Muscle layer of colon (tissue), 2 donors: ENCODE measurements around the gene NPIPA8.
"Not testable (repeated sequence)": the region's sequence is repeated elsewhere in the genome, so short reads cannot be mapped to it uniquely, and the experiment has no call there.

Experiments
- H3K27ac ChIP-seq: one replicate; pipeline ENCODE4 v1.7.0; 2013; ENCODE audit warnings: low read depth, mild to moderate bottlenecking, low read length, moderate library complexity
- H3K27me3 ChIP-seq, 2 donors: one replicate each; pipeline ENCODE4 v1.7.0; 2013; ENCODE audit warnings: low read length in 2 of 2, mild to moderate bottlenecking in 2 of 2; ENCODE audit not compliant: insufficient read depth in 2 of 2, control insufficient read depth in 1 of 2
- H3K36me3 ChIP-seq: one replicate; pipeline ENCODE4 v1.7.0; 2013; ENCODE audit warnings: mild to moderate bottlenecking, low read length; ENCODE audit not compliant: insufficient read depth
- H3K4me1 ChIP-seq: one replicate; pipeline ENCODE4 v1.7.0; 2013; ENCODE audit warnings: mild to moderate bottlenecking, low read length; ENCODE audit not compliant: insufficient read depth
- H3K4me3 ChIP-seq, 2 donors: one replicate each; pipeline ENCODE4 v1.7.0; 2013; ENCODE audit warnings: low read length in 2 of 2, low read depth in 1 of 2, mild to moderate bottlenecking in 1 of 2, moderate library complexity in 1 of 2
- H3K9ac ChIP-seq: one replicate; pipeline ENCODE4 v1.7.0; 2013; ENCODE audit warnings: low read length
- H3K9me3 ChIP-seq: one replicate; pipeline ENCODE4 v1.7.0; 2013; ENCODE audit warnings: mild to moderate bottlenecking, low read length
- donor health status: abdominal sarcoma.
- donor health status: Adenocarcinoma of cecum.

The NPIPA8 gene

DNA sequence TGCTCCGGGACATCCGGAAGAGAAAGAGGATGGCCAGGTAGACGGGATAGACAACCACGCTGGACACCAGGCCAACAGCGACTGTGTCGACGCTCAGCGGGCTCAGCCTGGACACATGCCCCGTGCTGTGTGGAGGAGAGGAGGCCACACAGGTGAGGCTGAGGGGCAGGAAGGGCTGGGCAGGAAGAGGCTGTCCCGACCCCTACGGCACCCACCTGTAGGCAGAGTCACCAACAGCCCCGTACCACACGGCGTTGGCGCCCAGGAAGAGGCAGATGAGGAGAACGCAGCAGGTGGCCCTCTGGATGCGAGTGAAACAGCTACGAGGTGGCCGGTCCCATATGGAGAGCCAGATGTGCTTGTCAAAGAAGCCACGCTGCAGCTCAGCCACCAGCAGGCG is at the start of gene NPIPA8:
Gene NPIPA8 (minus strand): TSS at position 101 of the 400 bp plus-strand sequence. CDS start 4,074 bp downstream, outside the sequence.
- H3K27me3 ChIP-seq, H3K9me3 ChIP-seq, H3K4me1 ChIP-seq, H3K4me3 ChIP-seq, H3K27ac ChIP-seq, H3K9ac ChIP-seq, H3K36me3 ChIP-seq: not testable (repeated sequence)

DNA sequence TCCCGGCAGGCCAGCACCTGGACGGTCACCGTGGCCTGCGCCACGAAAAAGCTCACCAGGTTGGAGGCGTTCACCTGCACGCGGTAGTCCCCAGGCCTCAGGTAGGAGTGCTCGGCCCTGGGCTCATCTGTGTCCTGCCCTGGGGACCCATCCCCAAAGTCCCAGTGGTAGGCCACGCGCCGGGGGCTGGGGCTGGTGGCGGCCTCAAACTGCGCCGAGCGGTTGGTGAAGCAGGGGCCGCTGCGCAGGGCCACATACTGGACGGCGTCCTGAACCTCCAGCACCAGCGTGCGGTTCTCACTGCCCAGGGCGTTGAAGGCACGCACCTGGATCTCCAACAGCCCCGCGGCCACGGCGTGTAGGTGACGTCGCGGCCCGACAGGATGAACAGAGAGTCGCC is 48.7 kb upstream of the NPIPA8 start:
- H3K4me1 ChIP-seq, H3K4me3 ChIP-seq, H3K27me3 ChIP-seq, H3K27ac ChIP-seq, H3K9ac ChIP-seq, H3K9me3 ChIP-seq, H3K36me3 ChIP-seq: not testable (repeated sequence)

GRCh38 chr16:18384869-18385268 is 48.3 kb upstream of the NPIPA8 start:
- not testable (repeated sequence) for H3K4me1 ChIP-seq, H3K9me3 ChIP-seq, H3K36me3 ChIP-seq, H3K9ac ChIP-seq, H3K4me3 ChIP-seq, H3K27me3 ChIP-seq, H3K27ac ChIP-seq

- not testable (repeated sequence) for H3K9me3 ChIP-seq, H3K4me3 ChIP-seq, H3K4me1 ChIP-seq, H3K36me3 ChIP-seq, H3K27me3 ChIP-seq, H3K9ac ChIP-seq, H3K27ac ChIP-seq
These were observed 47.6 kb upstream of the NPIPA8 start for GRCh38 chr16:18384098-18384636.

- not testable (repeated sequence) for H3K9ac ChIP-seq, H3K4me1 ChIP-seq, H3K4me3 ChIP-seq, H3K27ac ChIP-seq, H3K36me3 ChIP-seq, H3K27me3 ChIP-seq, H3K9me3 ChIP-seq
These were observed 46.2 kb upstream of the NPIPA8 start for GRCh38 chr16:18382696-18383095.

DNA sequence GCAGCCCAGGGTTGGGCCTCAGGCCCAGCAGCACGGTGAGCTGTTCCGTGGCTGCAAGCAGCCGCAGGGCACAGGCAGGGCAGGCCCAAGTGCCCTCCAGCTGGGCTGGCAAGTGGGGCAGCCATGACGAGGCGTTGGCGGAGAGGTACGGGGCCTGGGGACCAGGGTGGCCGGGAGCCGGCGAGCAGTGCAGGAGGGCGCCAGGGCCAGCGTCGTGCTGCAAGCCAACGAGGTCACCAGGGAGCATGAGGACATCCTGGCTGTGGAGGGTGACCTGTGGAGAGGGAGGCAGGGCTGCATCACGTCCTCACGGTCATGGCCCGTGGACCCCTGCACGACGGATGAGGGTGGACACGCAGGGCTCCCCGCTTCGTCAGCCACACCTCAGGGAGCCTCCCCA is 11.2 kb upstream of the NPIPA8 start:
- not testable (repeated sequence) for H3K27ac ChIP-seq, H3K9me3 ChIP-seq, H3K4me1 ChIP-seq, H3K36me3 ChIP-seq, H3K4me3 ChIP-seq, H3K27me3 ChIP-seq, H3K9ac ChIP-seq

DNA sequence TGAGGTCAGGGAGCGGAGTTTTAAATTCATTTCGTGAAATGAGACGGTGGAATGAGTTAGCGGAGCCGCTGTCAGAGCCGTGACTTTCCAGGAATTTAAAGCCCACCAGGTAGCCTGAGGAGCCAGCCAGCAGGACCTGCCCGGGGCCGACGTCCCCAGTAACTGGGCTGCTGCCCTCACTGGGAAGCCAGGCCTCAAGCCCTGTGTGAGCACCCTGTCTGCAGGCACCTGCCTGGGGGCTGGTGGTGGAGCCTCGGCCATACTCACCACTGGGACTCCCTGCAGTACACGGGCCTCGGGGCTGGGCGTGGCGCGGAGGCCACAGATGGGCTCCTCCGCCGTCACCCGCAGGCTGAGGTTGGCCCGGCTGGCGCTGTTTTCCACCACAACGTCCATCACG is 10.5 kb upstream of the NPIPA8 start:
- H3K4me1 ChIP-seq, H3K27ac ChIP-seq, H3K9me3 ChIP-seq, H3K27me3 ChIP-seq, H3K4me3 ChIP-seq, H3K36me3 ChIP-seq, H3K9ac ChIP-seq: not testable (repeated sequence)

GRCh38 chr16:18344634-18345033 is 8.1 kb upstream of the NPIPA8 start:
- not testable (repeated sequence) for H3K27ac ChIP-seq, H3K4me3 ChIP-seq, H3K36me3 ChIP-seq, H3K9ac ChIP-seq, H3K27me3 ChIP-seq, H3K4me1 ChIP-seq, H3K9me3 ChIP-seq

GRCh38 chr16:18341986-18342385 is 5.5 kb upstream of the NPIPA8 start:
- H3K4me1 ChIP-seq, H3K9ac ChIP-seq, H3K36me3 ChIP-seq, H3K9me3 ChIP-seq, H3K27me3 ChIP-seq, H3K27ac ChIP-seq, H3K4me3 ChIP-seq: not testable (repeated sequence)

GRCh38 chr16:18341417-18341960 is 5.0 kb upstream of the NPIPA8 start:
- not testable (repeated sequence) for H3K27me3 ChIP-seq, H3K9ac ChIP-seq, H3K36me3 ChIP-seq, H3K4me3 ChIP-seq, H3K9me3 ChIP-seq, H3K4me1 ChIP-seq, H3K27ac ChIP-seq

DNA sequence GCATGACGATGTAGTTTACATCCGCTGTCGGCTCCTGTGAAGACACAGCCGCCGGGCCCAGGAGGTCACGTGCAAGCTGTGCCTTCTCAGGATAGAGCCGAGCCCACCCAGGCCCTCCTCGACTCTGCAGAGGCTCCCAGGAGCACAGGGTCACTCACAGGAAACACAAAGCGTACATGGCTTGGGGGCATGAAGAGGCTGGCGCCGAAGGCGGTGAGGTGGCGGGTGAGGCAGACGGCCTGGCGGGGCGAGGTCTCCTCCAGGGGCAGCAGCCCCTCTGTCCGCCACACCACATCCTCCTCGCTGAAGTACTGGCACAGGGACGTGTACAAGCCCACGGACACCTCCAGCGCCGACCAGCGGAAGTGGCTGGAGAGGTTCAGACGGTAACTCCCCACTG is 2.7 kb upstream of the NPIPA8 start:
- H3K9me3 ChIP-seq, H3K9ac ChIP-seq, H3K27me3 ChIP-seq, H3K4me3 ChIP-seq, H3K36me3 ChIP-seq, H3K27ac ChIP-seq, H3K4me1 ChIP-seq: not testable (repeated sequence)

GRCh38 chr16:18311811-18312210 is 24.7 kb downstream of the NPIPA8 start:
- not testable (repeated sequence) for H3K4me1 ChIP-seq, H3K27ac ChIP-seq, H3K4me3 ChIP-seq, H3K9me3 ChIP-seq, H3K36me3 ChIP-seq, H3K27me3 ChIP-seq, H3K9ac ChIP-seq
